Tibial nerve (tissue), 4 donors: ENCODE data around the gene B3GNT4.

Source experiments
- EP300 ChIP-seq, 2 donors: sonication (generic); formaldehyde crosslinking; IDR thresholded peaks; one replicate each; pipeline ENCODE4 v1.6.1; 2017; ENCODE audit warnings: antibody characterized with exemption in 2 of 2, mild to moderate bottlenecking in 1 of 2
- TF ChIP-seq, protein P1 (sequence below), 5 experiments: fragments of 200-600 bp in 3 of 5; fragments of 450-650 bp in 2 of 5; sonication (generic) in 3 of 5; IDR thresholded peaks; one replicate each; pipeline ENCODE4 v1.5.1; 2016 to 2019; ENCODE audit warnings: antibody characterized with exemption in 5 of 5, mild to moderate bottlenecking in 3 of 5, moderate library complexity in 2 of 5

- TF ChIP-seq, protein P1, sequence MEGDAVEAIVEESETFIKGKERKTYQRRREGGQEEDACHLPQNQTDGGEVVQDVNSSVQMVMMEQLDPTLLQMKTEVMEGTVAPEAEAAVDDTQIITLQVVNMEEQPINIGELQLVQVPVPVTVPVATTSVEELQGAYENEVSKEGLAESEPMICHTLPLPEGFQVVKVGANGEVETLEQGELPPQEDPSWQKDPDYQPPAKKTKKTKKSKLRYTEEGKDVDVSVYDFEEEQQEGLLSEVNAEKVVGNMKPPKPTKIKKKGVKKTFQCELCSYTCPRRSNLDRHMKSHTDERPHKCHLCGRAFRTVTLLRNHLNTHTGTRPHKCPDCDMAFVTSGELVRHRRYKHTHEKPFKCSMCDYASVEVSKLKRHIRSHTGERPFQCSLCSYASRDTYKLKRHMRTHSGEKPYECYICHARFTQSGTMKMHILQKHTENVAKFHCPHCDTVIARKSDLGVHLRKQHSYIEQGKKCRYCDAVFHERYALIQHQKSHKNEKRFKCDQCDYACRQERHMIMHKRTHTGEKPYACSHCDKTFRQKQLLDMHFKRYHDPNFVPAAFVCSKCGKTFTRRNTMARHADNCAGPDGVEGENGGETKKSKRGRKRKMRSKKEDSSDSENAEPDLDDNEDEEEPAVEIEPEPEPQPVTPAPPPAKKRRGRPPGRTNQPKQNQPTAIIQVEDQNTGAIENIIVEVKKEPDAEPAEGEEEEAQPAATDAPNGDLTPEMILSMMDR (IDR thresholded peaks at IDR 0.05), result no peak
- TF ChIP-seq EP300 (IDR thresholded peaks at IDR 0.05), result no peak
Observed at GRCh38 chr12:122189626-122190475, 13.7 kb upstream of the B3GNT4 start.
